Activated CD8-positive, alpha-beta memory T cell treated with anti-CD3 and anti-CD28 coated beads, Interleukin-2, amount 50 U/mL, for 1 hour (primary cell): ENCODE results near the gene NLRP7.
"Not testable (repeated sequence)": the region's sequence is repeated elsewhere in the genome, so short reads cannot be mapped to it uniquely, and the experiment has no call there.

Experiments
- DNase-seq: peaks from one replicate; pipeline ENCODE4 v3.0.0-alpha.2; 2020; ENCODE audit errors: extremely low read depth

The NLRP7 gene

DNA sequence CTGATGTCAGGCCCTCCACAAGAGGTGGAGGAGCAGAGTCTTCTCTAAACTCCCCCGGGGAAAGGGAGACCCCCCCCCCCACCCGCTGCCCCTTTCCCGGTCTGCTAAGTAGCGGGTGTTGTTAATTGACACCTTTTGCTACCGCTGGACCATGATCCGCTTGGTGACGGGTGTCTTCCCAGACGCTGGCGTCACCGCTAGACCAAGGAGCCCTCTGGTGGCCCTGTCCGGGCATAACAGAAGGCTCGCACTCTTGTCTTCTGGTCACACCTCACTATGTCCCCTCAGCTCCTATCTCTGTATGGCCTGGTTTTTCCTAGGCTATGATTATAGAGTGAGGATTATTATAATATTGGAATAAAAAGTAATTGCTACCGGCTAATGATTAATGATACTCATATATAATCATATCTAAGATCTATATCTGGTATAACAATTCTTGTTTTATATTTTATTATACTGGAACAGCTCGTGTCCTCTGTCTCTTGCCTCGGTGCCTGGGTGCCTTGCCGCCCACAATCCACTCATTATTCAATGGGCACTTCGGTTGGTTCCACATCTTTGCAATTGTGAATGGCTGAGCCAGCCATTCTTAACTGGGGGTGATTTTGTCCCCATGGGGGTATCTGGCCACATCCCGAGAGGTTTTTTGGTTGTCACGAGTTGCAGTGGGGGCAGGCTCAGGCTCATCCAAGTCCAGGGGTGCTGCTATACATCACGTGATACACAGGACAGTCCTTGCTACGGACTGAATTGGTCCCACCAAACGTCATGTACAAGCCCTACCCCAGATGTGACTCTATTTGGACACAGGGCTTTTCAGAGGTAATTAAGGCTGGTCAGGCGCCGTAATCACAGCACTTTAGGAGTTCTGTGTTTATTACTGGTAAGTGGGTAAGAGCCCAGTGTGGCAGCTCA lies 27.4 kb downstream of the NLRP7 start:
- not testable (repeated sequence) for DNase-seq

- no peak for DNase-seq
Observed at GRCh38 chr19:54918499-54918898, 28.8 kb downstream of the NLRP7 start.

DNA sequence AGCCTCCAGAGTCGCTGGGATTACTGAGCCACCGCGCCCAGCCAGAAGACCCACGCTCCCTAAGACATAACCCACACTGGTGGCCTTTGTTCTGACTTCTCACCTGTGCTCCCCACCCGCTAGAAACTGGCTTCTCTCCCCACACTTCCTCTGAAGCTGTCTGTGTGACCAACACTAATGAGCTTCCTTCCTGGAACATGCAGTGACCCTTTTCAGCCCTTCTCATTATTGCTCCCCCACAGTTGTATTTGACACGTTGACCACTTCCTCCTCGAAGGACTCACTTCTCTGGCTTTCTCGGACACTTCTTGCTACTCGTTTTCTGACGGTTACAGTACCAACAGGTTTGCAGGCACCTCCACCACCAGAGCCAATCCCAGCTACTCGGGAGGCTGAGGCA lies 30.5 kb downstream of the NLRP7 start:
- DNase-seq: no peak

- DNase-seq: not testable (repeated sequence)
Observed at GRCh38 chr19:54907899-54908298, 39.4 kb downstream of the NLRP7 start.

DNA sequence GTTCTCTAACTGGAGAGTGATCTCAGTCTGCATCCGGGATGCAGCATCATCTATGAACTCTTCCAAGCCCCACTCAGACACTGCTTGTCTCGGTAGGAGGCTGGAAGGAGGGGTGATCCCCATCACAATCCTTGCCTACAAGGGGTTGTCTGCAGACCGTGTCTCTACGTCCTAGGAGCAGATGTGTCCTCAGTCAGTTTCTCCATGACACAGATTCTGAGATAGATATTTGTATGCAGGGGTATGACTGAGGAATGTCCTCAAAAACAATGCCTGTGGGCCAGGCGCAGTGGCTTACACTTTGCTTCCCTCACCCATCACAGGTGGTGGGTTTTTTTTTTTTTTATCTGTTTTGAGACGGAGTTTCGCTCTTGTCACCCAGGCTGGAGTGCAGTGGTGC lies 40.5 kb downstream of the NLRP7 start:
- DNase-seq: no peak

DNA sequence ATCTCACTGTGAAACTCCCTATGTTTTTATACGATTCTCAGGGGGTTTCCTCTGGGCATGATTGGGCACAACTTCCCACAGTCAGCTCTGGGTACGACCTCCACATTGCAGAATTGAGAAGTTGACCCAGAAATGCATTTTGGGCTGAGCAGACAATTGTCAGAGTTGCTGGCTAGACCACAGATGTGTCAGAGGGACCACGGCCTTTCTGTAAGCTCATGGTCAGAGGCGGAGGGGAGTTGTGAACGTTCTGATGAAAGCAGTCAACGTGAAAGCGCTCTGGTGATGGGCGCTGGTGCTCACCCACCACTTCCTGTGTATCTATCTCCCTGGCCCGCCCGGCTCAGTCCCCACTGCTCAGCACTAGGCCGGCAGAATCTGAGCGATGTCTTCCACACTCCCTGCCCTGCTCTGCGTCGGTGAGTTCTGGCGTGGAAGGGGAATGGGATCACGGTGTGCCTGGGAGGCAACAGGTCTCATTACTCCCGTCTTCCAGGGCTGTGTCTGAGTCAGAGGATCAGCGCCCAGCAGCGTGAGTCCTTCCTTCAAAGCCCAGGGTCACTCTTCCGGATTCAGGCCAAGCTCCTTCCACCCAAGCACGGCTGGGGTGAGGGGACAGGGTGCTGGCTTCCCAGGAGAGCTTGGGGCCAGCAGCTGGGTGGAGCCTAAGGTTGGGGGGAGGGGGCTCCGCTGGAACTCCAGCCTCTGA lies 41.4 kb downstream of the NLRP7 start, which contains the start of gene NCR1:
Gene NCR1, plus strand, starts transcription at position 346 of the 709 bp plus-strand sequence. Its CDS starts 40 bp downstream, at position 386.
- DNase-seq: no peak

GRCh38 chr19:54905421-54905802 lies 41.9 kb downstream of the NLRP7 start:
- no peak for DNase-seq

- DNase-seq: not testable (repeated sequence)
Observed at GRCh38 chr19:54904261-54904660, 43.1 kb downstream of the NLRP7 start.

DNA sequence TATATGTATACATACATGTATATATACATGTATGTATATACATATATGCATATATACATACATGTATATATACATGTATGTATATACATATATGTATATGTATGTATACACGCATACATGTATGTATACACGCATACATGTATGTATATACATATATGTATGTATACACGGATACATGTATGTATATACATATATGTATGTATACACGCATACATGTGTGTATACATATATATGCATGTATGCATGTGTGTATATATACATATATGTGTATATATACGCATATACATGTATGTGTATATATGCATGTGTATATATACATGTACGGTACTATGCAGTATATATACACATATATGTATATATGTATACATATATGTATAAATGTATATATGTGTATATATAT lies 44.0 kb downstream of the NLRP7 start:
- DNase-seq: no peak

DNA sequence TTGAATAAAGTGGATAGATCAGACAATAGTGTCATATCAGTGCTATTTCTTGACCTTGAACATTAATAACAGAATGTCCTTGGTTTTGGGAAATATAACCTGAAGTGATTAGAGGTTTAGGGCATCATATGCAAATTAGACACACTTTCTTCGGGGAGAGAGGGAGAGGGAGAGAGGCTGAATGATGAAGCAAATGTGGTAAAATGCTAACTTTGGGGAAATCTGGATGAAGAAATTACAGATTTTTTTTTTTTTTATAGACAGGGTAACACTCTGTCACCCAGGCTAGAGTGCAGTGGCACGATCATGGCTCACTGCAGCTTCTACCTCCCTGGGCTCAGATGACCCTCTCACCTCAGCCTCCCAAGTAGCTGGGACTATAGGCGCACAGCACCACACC lies 45.3 kb downstream of the NLRP7 start:
- DNase-seq: no peak

DNA sequence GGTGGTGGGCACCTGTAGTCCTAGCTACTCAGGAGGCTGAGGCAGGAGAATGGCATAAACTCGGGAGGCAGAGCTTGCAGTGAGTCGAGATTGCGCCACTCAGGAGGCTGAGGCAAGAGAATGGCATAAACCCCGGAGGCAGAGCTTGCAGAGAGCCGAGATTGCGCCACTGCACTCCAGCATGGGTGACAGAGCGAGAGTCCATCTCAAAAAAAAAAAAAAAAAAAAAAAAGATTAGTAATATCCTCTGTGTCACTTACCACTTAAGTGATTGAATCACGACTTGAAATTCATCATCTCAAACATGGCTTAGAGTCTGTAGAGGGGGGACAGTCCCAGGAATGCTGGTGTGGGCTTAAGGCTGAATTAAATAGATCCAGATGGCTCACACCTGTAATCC lies 46.2 kb downstream of the NLRP7 start:
- DNase-seq: not testable (repeated sequence)

GRCh38 chr19:54899646-54900045 lies 47.7 kb downstream of the NLRP7 start:
- DNase-seq: not testable (repeated sequence)

DNA sequence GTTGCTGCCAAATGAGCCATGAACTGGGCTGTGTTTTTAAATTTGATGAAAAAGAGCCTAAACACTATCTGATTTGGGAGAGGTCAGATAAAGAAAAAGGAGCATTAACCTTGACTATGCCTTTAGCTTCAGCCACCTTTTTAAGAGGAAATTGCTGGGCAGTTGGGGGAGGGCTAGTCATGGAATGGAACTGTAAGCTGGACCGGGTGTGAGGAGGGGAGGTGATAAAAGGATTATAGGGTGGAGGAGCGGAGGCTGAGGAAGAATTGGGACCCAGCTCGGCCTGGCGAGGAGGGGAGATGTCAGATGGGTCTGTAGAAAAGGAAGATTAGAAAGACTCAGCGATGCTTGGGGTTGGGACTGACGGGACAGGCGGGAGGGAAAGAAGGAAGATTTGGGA lies 48.6 kb downstream of the NLRP7 start:
- DNase-seq: not testable (repeated sequence)

DNA sequence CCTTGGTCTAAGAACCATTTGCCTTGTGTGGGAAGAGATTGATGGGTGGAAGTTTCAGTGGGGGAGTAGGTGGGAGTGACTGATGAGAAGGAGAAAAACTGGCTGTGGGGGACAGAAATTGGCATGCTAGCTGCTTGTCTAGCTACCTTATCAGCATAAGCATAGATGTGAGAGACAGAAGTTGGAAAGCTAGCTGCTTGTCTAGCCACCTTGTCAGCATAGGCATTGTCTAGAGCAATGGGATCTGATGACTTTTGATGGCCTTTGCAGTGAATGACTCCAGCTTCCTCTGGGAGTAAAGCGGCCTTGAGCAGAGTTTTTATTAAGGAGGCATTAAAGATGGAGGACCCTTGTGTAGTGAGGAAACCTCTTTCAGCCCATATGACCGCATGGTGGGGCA lies 51.3 kb downstream of the NLRP7 start:
- no peak for DNase-seq

GRCh38 chr19:54894106-54894505 lies 53.2 kb downstream of the NLRP7 start:
- DNase-seq: not testable (repeated sequence)

- DNase-seq: no peak
Observed at GRCh38 chr19:54893406-54893805, 53.9 kb downstream of the NLRP7 start.

GRCh38 chr19:54889566-54889965 lies 57.8 kb downstream of the NLRP7 start:
- DNase-seq: no peak

- DNase-seq: no peak
Observed at GRCh38 chr19:54888239-54888638, 59.1 kb downstream of the NLRP7 start.

DNA sequence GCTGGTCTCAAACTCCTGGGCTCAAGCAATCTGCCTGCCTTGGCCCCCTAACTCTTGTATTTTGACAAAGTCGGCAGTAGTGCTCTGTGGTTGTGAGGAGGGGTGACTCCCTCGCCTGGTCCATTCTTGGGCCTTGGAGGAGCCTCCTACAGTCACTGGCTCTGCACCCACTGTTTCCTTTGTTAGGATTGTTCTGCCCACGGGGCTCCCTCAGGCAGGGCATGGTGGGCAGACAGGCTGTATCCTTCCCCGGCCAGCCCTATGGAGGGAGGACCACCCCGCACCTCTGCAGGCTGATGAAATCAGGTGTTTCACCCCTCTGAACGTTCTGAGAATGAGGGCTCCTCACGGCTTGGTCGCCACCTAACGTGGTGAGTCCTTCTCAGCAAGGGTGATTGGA lies 64.1 kb downstream of the NLRP7 start:
- DNase-seq: no peak

- DNase-seq: no peak
Observed at GRCh38 chr19:54882758-54883157, 64.6 kb downstream of the NLRP7 start.

DNA sequence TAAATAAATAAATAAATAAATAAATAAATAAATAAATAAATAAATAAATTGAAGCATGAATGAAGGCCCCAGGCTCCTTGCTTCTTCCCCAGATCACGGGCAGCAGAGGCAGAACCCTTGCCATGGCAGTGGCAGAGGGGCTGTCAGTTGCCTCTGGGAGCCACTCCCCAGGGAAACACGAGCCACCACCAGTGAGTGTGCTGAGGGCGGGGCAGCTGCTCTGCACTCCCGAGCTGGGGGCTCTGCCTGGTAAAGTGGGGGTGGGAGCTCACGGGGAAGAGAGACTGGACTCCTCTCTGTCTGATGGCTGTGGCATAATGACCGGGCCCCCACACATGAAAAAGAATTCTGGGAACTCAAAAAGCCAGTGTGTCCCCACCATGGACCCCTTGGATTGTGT lies 65.4 kb downstream of the NLRP7 start:
- no peak for DNase-seq

- DNase-seq: no peak
Observed at GRCh38 chr19:54877471-54877870, 69.9 kb downstream of the NLRP7 start.

DNA sequence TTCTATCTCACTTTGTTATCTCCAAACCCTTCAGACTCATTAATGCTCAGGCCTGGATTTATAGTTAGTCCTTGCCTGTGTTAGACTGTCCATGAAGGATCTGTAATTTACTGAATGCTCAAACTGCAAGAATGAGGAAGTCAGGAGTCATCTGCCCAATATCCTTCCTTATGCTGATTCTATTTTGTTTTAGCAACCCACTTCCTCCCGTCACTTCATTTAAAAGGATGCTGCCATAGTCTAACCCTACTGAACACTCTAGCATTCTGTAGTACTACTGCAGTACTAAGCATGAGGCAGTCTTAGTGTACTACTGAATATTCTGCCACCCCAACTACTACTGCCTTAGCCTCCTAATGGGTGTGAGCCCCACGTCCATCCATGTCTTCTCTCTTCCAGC lies 71.8 kb downstream of the NLRP7 start:
- no peak for DNase-seq
